Stromal cell of bone marrow (primary cell): ENCODE results near the gene MYADML2.

ENCODE experiments used
- DNase-seq: peaks from one replicate; pipeline ENCODE4 v3.0.0-alpha.2; 2012; ENCODE audit warnings: low read depth

MYADML2 gene

GRCh38 chr17:81939218-81939617, 7.8 kb downstream of the MYADML2 start:
- no peak for DNase-seq

- DNase-seq: no peak
Observed at GRCh38 chr17:81935709-81936084, 11.3 kb downstream of the MYADML2 start.

GRCh38 chr17:81934850-81935708, 12.0 kb downstream of the MYADML2 start:
- no peak for DNase-seq

- DNase-seq: no peak
Observed at GRCh38 chr17:81934098-81934757, 12.8 kb downstream of the MYADML2 start.

- DNase-seq: no peak
Observed at GRCh38 chr17:81933178-81933699, 13.8 kb downstream of the MYADML2 start.

- DNase-seq: no peak
Observed at GRCh38 chr17:81932333-81932983, 14.6 kb downstream of the MYADML2 start.

- DNase-seq: no peak
Observed at GRCh38 chr17:81931557-81932332, 15.3 kb downstream of the MYADML2 start.

GRCh38 chr17:81931189-81931556, 15.9 kb downstream of the MYADML2 start:
- no peak for DNase-seq

GRCh38 chr17:81930142-81931125, 16.6 kb downstream of the MYADML2 start:
- no peak for DNase-seq

GRCh38 chr17:81929253-81930141, 17.5 kb downstream of the MYADML2 start:
- DNase-seq: no peak

- DNase-seq: no peak
Observed at GRCh38 chr17:81928544-81929252, 18.3 kb downstream of the MYADML2 start.

- peak; percentile 87 for DNase-seq
Observed at GRCh38 chr17:81927653-81928543, 19.1 kb downstream of the MYADML2 start, which contains the start of gene MAFG. MAFG (minus strand) TSS chr17:81927735; CDS start chr17:81923185, 4,550 bp downstream.

GRCh38 chr17:81927152-81927652, 19.8 kb downstream of the MYADML2 start:
- no peak for DNase-seq

GRCh38 chr17:81926451-81927151, 20.4 kb downstream of the MYADML2 start:
- peak; percentile 61 for DNase-seq

- DNase-seq: no peak
Observed at GRCh38 chr17:81925860-81926450, 21.1 kb downstream of the MYADML2 start.
